ENCODE measurements around the gene SELENON.
A peak's percentile ranks its signal among the peaks of the same experiment; 100 is the strongest.

The SELENON gene

DNA sequence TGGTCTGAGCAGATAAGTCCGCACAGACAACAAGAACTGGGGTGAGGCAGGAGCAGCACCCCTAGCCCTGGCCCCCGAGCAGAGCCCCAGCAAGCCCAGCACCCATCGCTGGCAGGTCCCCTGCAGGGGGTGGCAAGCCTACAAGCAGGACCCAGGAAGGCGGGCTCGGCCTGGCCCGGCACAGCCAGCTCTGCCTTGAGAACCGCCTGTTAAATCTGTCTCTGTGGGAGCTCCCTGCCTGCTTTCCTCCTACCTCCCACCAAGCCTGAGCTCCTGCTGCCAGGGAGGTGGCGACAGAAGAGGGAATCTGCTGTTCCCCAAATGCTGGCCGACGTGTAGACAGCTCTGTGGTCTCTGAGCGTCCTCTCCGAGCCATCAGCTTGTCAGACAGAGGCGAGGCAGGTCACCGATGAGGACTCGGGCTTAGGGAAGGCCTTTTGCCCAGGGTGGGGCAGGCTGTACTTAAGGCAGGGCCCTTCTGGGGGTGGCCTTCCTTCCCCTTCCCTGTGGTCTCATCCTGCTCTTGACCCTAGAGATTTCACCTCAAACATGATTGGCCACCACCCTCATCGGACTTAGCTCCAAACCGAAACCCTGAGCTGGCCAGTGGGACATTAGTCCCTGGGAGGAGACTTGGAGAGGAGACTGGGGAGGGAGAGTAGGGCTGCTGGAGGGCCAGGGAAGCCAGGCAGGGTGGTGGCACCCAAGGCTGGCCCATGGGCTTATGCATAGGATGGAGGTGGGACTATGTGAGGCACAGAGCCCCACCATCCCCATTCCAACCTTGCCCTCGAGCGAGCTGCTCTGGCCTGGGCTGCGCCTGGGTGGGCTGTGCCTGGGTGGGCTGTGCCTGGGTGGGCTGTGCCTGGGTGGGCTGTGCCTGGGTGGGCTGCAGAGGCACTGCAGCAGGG lies 7.7 kb downstream of the SELENON start:
- DNase-seq (ENCODE audit: extremely low spot score, insufficient read length, low read depth) (no peak), FAIRE-seq (no peak)

DNA sequence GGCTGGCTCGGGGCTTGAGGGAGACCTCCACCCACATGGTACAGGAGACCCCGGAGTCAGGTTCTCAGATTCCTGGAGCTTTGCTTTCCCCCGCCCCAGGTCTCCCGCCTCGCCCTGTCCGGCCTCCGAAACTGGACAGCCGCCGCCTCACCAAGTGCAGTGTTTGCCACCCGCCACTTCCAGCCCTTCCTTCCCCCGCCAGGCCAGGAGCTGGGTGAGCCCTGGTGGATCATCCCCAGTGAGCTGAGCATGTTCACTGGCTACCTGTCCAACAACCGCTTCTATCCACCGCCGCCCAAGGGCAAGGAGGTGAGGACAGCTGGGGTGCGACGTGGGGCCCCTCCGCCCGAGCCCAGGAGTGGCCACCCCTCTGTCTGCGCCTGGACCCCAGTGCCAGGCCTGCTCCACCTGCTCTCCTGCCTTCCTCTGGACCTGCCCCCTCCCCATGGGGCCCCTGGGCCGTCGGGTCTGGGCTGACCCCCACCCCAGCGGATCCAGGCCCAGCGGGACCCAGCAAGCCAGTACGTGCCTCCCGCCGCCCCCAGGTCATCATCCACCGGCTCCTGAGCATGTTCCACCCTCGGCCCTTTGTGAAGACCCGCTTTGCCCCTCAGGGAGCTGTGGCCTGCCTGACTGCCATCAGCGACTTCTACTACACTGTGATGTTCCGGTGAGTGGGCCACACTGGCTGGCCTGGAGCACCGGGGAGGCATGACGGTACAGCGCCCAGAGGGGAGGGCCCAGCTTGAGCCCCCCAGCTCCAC lies 8.7 kb downstream of the SELENON start:
- DNase-seq (ENCODE audit: extremely low spot score, insufficient read length, low read depth) (no peak), FAIRE-seq (no peak)

DNA sequence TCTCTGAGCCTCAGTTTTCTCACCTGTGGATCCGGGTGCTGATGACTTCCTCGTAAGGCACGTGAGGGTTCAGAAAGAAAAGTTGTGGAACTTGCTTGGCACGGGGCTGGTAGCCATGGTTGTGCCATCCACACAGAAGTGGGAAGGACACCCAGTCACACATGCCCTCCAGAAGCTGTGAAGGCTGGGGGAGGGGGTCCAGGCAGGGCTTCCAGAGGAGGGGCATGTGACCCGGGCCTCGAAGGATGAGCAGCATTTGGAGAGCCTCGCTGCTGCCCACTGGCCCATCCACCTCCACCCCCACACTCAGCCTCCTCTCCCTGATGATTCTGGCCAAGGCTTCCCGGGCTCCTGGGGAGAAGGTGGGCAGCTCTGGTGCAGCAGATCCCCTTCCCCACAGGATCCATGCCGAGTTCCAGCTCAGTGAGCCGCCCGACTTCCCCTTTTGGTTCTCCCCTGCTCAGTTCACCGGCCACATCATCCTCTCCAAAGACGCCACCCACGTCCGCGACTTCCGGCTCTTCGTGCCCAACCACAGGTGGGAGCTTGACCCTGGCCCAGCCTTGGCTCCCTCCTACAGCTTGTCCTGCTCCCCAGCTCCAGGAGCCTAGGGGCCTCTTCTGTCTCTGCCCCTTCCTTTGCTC lies 9.4 kb downstream of the SELENON start:
- FAIRE-seq (peak; percentile 77), DNase-seq (ENCODE audit: extremely low spot score, insufficient read length, low read depth) (peak; percentile 30)

DNA sequence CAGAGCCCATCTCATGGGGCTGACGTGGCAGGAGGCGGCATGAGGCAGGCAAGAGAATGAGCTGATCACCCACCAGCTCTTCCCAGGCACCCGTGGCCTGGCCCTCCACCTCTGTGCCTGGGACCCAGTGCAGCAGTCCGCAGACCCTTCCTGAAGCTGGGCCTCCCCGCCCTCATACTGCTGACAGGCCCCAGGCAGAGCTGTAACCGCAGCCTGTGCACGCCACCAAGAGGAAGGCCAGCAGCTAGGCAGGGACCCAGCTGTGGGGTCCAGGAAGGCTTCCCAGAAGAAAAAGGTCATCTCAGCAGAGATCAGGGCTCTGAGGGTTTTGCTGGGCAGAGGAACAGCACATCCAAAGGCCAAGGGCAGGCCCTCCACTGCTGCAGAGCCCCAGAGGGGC lies 9.9 kb downstream of the SELENON start:
- DNase-seq (ENCODE audit: extremely low spot score, insufficient read length, low read depth) (no peak), FAIRE-seq (no peak)

DNA sequence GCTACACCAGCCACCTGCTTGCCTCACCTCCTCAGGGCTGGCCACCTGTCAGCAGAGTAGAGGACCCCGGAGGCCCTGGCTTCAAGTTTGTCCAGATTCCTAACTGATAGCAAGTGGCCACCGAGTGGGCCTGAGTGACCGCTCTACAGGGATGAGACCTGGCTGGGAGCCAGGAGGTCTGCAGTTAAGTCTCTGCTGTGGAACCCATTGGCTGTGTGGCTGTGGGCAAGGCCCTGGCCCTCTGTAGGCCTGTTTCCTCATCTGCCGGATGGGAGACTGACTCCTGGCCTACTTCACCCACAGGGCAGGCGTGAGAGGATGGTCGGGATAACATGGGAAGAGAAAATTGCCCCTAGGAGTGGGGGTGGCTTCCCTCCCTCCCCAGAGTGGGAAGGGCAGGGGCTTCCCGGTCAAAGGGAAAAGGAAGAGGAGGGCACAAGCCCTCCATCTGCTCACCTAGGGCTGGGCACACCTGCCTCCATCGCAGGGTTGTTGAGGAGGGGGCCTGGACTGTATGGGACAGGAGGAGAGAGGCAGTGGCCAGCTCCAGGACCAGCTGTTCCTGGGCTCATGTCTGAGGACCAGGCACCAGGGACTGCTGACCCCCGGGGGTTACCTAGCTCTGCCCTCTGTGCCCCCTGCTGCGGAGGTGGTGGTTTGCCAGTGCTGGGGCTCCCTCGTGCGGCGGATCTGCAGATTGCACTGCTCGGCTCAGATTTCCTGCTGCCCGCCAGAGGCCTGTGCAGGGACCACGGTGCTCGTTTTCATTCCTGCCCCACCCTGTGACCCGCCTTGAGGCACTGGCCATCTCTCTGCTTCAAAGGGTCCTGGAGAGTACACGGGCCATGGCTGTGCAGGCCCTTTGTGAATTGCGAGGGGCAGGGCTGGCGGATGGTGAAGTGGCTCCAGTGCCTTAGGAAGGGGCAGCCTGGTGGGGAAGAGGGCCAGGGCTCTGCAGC lies 10.6 kb downstream of the SELENON start:
- FAIRE-seq: peak; percentile 87

DNA sequence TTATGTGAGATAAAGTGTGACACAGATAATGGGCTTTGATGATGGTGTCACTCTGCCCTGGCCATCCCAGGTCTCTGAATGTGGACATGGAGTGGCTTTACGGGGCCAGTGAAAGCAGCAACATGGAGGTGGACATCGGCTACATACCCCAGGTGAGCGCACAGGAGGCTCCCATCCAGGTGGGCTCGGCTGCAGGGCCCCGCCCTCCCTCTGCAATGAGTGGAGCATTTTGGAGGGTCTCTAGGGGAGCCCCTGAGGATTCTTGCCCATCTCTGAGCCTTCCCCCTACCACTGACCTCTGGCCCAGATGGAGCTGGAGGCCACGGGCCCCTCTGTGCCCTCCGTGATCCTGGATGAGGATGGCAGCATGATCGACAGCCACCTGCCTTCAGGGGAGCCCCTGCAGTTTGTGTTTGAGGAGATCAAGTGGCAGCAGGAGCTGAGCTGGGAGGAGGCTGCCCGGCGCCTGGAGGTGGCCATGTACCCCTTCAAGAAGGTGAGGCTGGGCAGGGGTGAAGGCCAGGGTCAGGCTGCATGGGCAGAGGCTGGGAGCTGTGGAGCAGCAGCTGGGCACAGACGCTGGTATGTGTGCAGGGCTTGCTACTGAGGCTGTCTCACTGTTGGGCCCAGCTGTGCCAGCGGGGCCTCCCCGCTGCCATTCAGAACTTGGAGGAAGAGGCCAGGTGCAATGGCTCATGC lies 11.5 kb downstream of the SELENON start:
- FAIRE-seq: no peak
- DNase-seq (ENCODE audit: extremely low spot score, insufficient read length, low read depth): no peak

More for the DNA sequence above, 10.6 kb downstream of the SELENON start:
- peak; percentile 56 for DNase-seq (ENCODE audit: extremely low spot score, insufficient read length, low read depth)

DNA sequence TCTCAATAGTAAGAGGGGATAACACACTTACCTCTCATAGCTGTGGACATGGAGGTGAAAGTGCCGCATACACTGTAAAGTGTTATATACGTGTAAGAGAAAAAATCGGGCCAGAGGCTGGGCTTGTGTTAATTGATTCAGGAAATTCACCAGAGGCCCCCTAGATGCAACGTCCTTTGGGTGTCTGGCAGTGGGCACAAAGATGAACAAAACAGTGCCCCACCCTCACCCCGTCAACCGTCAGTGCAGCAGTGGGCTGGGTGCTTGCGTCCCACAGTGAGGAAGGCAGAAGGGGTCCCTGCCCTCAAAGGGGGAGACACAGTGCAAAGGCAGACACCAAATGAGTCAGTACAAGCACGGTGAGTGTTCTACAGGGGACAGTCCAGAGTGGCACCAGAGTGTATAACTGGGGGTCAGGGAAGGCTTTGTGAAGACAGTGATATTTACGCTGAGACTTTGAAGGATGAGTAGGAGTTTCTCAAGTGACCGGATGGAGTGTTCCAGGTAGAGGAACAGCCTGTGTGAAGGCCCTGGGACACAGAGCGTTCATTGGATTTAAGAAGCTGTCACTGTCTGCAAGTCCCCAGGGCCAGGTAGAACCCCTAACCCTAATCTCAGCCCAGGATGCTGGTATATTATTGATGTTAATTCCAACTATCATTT lies 13.2 kb downstream of the SELENON start:
- no peak for DNase-seq (ENCODE audit: extremely low spot score, insufficient read length, low read depth)
- no peak for FAIRE-seq

DNA sequence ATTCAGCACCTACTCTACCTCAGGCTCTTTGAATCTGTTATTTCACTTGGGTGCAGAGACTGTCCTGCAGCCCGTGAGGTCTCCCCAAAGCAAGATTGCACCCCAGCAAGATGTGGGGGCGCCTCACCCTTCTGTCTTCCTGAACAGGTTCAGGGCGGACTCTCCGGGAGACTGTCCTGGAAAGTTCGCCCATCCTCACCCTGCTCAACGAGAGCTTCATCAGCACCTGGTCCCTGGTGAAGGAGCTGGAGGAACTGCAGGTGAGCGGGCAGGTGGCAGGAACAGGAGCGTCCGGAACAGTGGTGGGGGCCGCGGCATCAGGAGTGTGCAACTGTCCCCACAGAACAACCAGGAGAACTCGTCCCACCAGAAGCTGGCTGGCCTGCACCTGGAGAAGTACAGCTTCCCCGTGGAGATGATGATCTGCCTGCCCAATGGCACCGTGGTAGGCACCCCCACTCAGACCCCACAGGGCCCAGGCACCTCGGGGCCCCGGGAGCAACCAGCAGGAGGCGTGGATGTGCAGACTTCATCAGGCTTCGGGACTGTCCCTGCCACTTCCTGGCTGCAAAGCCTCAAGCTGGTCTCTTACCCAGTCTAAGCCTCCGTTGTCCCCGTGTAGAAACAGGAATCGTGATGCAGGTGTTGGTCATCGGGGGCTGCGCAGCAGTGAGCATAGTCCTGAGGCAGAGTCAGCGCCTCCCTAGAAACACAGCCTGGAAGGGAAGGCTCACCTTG lies 13.9 kb downstream of the SELENON start:
- DNase-seq (ENCODE audit: extremely low spot score, insufficient read length, low read depth) (no peak), FAIRE-seq (no peak)

DNA sequence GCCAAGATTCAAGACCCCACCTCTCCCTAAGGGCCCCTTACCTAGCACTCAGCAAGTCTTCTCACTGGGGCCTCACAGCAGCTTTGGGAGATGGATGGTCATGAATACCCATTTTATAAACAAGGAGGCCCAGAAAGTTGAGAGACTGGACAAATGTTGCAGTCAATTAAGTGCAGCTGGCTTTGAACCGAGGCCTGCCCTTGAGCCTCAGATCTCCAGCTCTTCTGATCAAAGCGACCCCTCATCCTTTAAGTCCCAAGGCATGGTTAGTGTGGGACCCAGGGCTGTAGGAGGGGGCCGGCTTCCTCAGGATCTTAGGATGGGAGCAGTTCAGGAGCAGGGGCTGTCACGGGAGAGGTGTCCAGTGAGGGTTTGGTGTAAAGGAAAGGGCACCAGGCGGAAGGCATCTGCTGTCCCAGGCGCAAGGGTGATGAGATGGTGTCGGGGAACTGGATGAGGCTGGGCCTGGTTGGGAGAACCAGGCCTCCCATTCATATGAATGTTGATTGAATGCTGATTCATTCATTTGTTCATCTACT lies 14.6 kb downstream of the SELENON start:
- no peak for FAIRE-seq
- no peak for DNase-seq (ENCODE audit: extremely low spot score, insufficient read length, low read depth)

DNA sequence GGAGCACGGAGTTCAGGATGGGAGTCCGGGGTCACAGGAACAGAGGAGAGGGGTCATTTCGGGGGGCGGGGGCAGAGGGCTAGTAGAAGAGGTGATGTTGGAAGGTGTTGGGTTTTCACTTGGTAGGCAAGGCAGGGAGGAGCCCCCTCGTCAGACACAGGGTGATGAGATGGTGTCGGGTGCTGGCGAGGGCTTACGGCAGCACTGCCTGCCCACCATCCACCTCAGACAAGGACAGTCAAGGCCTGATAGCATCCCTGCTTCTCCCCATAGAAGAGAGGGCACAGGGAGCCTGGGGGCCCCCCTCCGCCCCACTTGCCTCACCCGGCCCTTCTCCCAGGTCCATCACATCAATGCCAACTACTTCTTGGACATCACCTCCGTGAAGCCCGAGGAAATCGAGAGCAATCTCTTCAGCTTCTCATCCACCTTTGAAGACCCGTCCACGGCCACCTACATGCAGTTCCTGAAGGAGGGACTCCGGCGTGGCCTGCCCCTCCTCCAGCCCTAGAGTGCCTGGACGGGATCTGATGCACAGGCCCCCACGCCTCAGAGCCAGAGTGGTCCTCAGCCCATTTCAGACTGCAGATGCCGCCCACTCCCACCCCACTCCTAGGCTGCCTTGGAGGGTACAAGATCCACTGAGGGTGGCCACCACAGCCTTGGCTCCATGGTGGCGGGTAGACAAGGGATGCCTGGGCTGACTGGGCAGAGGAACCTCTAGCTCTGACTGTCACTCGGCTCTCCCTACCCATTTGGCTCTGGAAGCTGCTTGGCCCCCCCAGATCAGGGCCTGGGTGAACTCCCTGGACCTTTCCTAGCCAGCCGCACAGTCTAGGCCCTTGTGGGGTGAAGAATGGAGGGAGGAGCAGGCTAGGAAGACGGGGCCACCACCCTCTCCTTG lies 15.5 kb downstream of the SELENON start:
- no peak for FAIRE-seq
- DNase-seq (ENCODE audit: extremely low spot score, insufficient read length, low read depth): no peak

DNA sequence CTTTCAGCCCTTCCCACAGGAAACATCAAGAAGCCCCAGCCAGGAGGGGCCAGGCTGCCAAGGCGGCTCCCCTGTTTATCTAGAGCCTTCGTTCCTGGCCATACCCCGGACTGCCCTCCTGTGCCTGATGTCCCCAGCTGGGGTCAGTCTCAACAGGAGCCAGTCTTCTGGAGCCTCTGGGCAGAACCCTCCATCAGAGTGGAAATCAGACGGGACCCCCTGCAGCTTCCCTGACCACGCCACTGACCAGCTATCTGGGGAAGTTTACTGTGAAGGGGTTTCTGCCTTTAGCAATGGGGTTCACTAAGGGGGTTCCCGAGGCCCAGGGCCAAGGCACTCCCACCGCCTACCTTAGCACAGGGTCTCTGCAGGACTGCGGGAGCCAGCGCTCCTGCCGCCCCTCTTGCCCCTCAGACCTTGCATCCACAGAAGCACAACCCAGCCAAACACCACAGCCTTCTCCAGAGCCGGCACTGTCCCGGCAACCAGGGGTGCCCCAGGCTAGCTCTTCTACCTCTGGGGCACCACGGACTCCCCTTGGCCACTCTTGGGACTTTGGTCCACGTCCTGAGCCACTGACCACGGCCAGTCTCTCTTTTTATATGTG lies 16.2 kb downstream of the SELENON start:
- DNase-seq (ENCODE audit: extremely low spot score, insufficient read length, low read depth) (no peak), FAIRE-seq (no peak)

DNA sequence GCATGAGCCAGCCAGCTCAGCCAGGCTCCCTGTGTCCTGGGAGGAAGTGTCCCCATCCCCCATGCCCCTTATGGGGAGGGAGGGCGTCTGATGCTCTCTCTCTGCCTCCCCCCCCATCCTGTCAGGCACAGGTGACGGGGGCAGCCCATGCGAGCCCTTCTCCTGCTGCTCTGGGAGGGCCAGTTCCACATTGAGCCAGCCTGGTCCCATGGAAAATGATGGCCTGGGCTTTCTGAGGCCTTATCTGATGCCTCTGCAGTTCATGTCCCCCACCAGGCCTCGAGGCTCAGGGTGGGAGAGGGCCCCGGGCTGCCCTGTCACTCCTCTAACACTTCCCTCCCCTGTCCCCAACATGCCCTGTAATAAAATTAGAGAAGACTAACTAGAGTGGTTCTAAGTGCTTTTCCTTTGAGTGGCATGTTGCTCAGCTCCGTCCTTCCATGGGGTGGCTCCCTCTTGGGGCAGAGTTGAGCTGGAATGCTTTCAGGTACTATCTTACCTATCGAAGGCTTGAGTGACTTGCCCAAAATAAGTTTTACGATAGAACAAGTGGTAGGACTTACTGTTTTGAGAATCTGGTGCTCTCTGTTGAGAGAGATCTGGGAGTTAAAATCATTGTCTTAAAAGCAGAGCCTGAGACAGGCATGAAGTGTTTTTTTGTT lies 18.0 kb downstream of the SELENON start:
- FAIRE-seq (no peak), DNase-seq (ENCODE audit: extremely low spot score, insufficient read length, low read depth) (no peak)

DNA sequence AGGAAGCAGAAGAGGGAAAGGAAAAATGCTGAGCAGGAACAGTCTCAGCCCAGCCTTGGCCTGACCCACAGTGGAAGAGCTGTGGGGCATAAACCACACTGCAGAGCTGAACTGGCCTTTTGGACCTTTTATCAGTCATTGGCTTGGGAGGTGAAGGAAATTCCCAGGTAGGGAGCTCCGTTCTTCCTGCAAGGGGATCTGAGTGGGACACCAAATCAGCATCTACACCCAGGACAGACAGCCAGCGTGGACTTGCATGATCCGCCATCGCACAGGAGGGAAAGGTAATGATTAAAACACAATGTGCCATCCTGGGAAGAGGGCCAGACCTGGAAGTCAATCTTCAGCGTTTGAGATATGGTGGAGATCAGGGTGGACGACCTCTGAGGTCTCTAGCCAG lies 18.6 kb downstream of the SELENON start:
- FAIRE-seq: no peak

DNA sequence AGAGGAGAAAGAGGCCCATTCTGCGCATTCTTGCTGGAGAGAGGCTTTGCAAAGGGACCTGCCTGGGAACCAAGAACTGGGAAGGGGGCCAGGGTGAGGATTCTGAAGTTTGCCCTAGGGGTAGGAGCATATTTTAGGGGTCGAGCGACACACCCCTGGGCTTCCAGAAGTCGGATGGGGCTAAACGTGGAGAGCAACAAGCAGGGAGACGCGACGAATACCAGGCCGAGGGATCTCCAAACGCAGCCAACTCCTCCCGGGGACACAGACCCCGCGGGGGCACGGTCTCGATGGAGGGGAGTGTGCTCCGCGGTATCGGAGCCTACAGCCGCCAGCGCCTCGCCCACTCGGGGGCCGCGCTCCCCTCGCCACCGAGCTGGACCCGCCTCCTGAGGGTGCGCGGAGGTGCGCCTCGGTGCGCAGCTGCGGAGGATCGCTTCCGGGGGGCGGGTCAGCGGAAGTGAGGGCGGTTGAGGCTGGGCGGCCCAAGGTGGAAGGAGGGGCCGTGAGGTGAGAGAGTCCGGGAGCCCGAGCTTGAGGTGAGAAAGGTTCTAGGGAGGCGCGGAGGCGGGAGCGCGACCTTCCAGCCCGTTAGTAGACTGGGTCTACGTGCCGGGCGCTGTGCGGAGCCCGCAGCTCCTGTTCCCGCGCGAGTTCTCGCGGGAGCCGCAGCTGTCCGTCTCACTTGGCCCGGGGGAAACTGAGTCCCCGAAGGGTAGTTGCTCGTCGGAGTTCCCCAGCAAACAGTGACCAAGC lies 19.7 kb downstream of the SELENON start, which contains the start of gene MTFR1L:
MTFR1L (plus strand) TSS at position 464 of the 756 bp plus-strand sequence. CDS start 3,151 bp downstream, outside the sequence.
- peak; percentile 97 for FAIRE-seq
- DNase-seq (ENCODE audit: extremely low spot score, insufficient read length, low read depth): peak; percentile 98

More for the DNA sequence above, 18.6 kb downstream of the SELENON start:
- DNase-seq (ENCODE audit: extremely low spot score, insufficient read length, low read depth): no peak
